ENCODE measurements around the gene SPATA2L. TPM values are rescaled to one million over a fixed set of nuclear protein-coding genes. Genes with fewer than 3 reads are reported as not detected.
"Not testable (repeated sequence)": the region's sequence is repeated elsewhere in the genome, so short reads cannot be mapped to it uniquely, and the experiment has no call there.

The SPATA2L gene
- total RNA-seq, 2 donors from 2014 or later = 17.8 to 18.4 TPM

- H3K27ac ChIP-seq = no peak overlapping the region
- no peaks in the 10 kb centered on the region for H3K9me3 ChIP-seq
- H3K4me1 ChIP-seq = peaks cover 8% of the 10 kb centered on the region
- no peak for TF ChIP-seq CTCF (IDR thresholded peaks at IDR 0.05)
- intact Hi-C loops (cut with DNase I) = no loop called here
- H3K4me3 ChIP-seq = no peak overlapping the region
- DNase-seq = no peak
- H3K9ac ChIP-seq (ENCODE audit: low read depth in 2 of 2, low read length in 2 of 2) = no peak overlapping the region
- peaks cover 12% of the 10 kb centered on the region for H3K36me3 ChIP-seq
- no peaks in the 10 kb centered on the region for H3K27me3 ChIP-seq
Measured at GRCh38 chr16:89696670-89697128, 4.8 kb downstream of the SPATA2L start.

- TF ChIP-seq CTCF (IDR thresholded peaks at IDR 0.05) = no peak
- peaks cover 8% of the 10 kb centered on the region for H3K4me1 ChIP-seq
- H3K9ac ChIP-seq (ENCODE audit: low read depth in 2 of 2, low read length in 2 of 2) = no peak overlapping the region
- H3K27me3 ChIP-seq = no peaks in the 10 kb centered on the region
- DNase-seq = no peak
- H3K36me3 ChIP-seq = peaks cover 16% of the 10 kb centered on the region
- H3K4me3 ChIP-seq = no peak overlapping the region
- H3K27ac ChIP-seq = no peak overlapping the region
- no peaks in the 10 kb centered on the region for H3K9me3 ChIP-seq
- intact Hi-C loops (cut with DNase I) = no loop called here
Measured at GRCh38 chr16:89695875-89696669, 5.4 kb downstream of the SPATA2L start.

GRCh38 chr16:89695086-89695874 lies 6.2 kb downstream of the SPATA2L start:
- Histone ChIP-seq H3K4me3 (no peak overlapping the region), H3K27ac (no peak overlapping the region), H3K4me1 (peaks cover 4% of the 10 kb centered on the region), H3K36me3 (peaks cover 17% of the 10 kb centered on the region), H3K9ac (ENCODE audit: low read depth in 2 of 2, low read length in 2 of 2) (no peak overlapping the region), H3K9me3 (no peaks in the 10 kb centered on the region), H3K27me3 (no peaks in the 10 kb centered on the region)
- TF ChIP-seq CTCF (IDR thresholded peaks at IDR 0.05) = no peak
- DNase-seq = no peak
- intact Hi-C loops (cut with DNase I) = no loop called here

- intact Hi-C loops (cut with DNase I); H3K4me1 ChIP-seq; H3K4me3 ChIP-seq; H3K9me3 ChIP-seq; DNase-seq; H3K27ac ChIP-seq; H3K27me3 ChIP-seq; H3K9ac ChIP-seq (ENCODE audit: low read depth in 2 of 2, low read length in 2 of 2): not testable (repeated sequence)
- peaks cover 17% of the 10 kb centered on the region for H3K36me3 ChIP-seq
Measured at GRCh38 chr16:89694784-89695085, 6.8 kb downstream of the SPATA2L start.

- Histone ChIP-seq H3K27ac (no peak overlapping the region), H3K27me3 (no peaks in the 10 kb centered on the region), H3K36me3 (peaks cover 17% of the 10 kb centered on the region), H3K9ac (ENCODE audit: low read depth in 2 of 2, low read length in 2 of 2) (no peak overlapping the region), H3K4me3 (no peak overlapping the region), H3K4me1 (no peaks in the 10 kb centered on the region), H3K9me3 (no peaks in the 10 kb centered on the region)
- DNase-seq = no peak
- TF ChIP-seq CTCF (IDR thresholded peaks at IDR 0.05) = no peak
- intact Hi-C loops (cut with DNase I) = no loop called here
Measured at GRCh38 chr16:89693931-89694783, 7.3 kb downstream of the SPATA2L start.
